Right ventricle myocardium superior (tissue), 1 donor: ENCODE results near the gene FRG1. TPM values are rescaled to one million over a fixed set of nuclear protein-coding genes. Genes with fewer than 3 reads are reported as not detected.
"Not testable (repeated sequence)": the region's sequence is repeated elsewhere in the genome, so short reads cannot be mapped to it uniquely, and the experiment has no call there.

Experiments used
- ATAC-seq: fragments of 200-7000 bp; cut with Tn5 transposase; one replicate; pipeline ENCODE4 v1.9.1; 2020; ENCODE audit warnings: mild to moderate bottlenecking; ENCODE audit not compliant: poor library complexity
- DNase-seq: peaks from one replicate; pipeline ENCODE4 v3.0.0-alpha.2; 2020
- intact Hi-C: fragments of 100-400 bp; cut with DNase I; formaldehyde crosslinking; loops from one replicate; pipeline ENCODE4 v1.11.2; 2022
- long read RNA-seq: library from polyadenylated mRNA; unstranded; transcript quantifications from one replicate; pipeline ENCODE4 v2.0.0, GENCODE V29; 2021
- total RNA-seq: library from RNA; stranded (reverse); fragmentation: NEBNext Ultra II Directional; extraction: Animal tissue kit (Norgen Biotek cat#: 25700); gene quantifications from one replicate; pipeline ENCODE4 v1.2.1, GENCODE V29; 2021
- donor health status: DM: no; HTN: yes; CAD: no; lungs with severe emphysema.

FRG1 gene
- total RNA-seq: 31.7 TPM
- long read RNA-seq, transcript FRG1-201 (9 exons, 1,074 nt): major isoform, 21 of 23 reads
- long read RNA-seq, partial matches to known transcripts: 1 of 23 reads
- long read RNA-seq, other reads (novel, unspliced or antisense): 1 of 23 reads

GRCh38 chr4:189940178-189941004 is at the start of gene FRG1:
FRG1 (plus strand) TSS chr4:189940872; CDS start chr4:189941010, 138 bp downstream.
- intact Hi-C loops: no loop called here
- ATAC-seq (peak; percentile 100), DNase-seq (peak; percentile 96)

DNA sequence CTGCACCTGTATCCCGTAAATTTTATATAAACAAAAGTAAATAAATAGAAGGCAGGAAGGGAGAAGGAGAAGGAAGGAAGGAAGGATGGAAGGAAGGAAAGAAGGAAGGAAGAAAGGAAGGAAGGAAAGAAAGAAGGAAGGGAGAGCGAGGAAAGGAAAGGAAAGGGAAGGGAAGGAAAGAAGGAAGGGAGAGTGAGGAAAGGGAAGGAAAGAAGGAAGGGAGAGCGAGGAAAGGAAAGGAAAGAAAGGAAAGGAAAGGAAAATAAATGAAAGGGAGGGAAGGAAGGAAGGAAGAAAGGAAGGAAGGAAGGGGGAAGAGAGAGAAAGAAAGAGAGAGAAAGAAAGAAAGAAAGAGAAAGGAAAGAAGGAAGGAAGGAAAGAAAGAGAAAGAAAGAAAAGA is 43.0 kb upstream of the FRG1 start:
- ATAC-seq (no peak), DNase-seq (no peak)
- intact Hi-C loops: no loop called here

DNA sequence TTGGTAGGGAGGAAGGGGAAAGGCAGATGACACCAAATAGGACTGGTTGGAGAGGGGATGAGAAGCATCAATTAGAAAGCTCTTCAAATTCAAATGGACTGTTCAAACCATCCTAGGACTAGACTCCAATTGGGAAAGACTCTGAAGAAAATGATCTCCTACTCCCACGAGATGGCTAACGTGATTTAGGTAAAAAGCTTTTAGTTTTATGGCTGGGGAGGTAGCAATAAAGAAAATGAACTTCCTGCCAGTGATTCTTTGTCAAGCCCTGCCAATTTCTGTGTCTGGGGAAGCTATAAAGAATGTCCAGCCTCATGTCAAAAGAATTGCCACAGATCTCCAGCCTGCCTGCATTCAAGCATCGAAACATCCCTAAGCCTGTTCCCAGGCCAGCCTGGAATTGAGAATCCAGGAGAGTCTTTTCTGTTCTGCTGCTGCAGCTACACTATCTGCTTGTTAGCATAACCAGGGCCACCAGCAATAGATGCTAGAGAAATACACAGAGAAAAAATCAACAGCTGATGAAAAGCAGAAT is 41.1 kb upstream of the FRG1 start:
- ATAC-seq, intact Hi-C loops: not testable (repeated sequence)

GRCh38 chr4:189904420-189905027 is 36.1 kb upstream of the FRG1 start:
- peak; percentile 68 for ATAC-seq
- DNase-seq, intact Hi-C loops: not testable (repeated sequence)

More for the DNA sequence above, 41.1 kb upstream of the FRG1 start:
- not testable (repeated sequence) for DNase-seq

DNA sequence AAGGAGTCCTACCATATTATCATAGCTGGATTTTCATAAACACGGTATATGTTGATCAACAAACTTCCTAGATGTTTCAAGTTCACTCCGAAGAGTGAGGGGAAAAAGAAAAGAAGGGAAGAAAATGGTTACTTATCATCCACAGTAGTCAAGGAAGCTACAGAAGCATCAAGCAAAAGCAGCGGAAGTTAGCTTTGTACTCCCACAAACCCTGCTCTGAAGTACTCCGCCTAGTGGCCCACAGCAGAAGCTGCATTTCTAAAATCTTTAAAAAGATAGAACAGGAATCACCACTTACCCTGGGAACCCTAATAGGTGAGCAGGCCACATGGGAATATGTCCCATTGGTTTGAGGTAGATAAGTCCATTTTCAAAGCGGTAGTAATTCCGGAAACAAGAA is 28.5 kb upstream of the FRG1 start:
- DNase-seq (no peak), ATAC-seq (no peak)
- intact Hi-C loops: no loop called here

- DNase-seq: no peak
- no peak for ATAC-seq
- intact Hi-C loops: no loop called here
Measured at GRCh38 chr4:189917161-189917891, 23.3 kb upstream of the FRG1 start.

- intact Hi-C loops: no loop called here
- DNase-seq: no peak
- ATAC-seq: no peak
Measured at GRCh38 chr4:189921058-189921457, 19.6 kb upstream of the FRG1 start.

GRCh38 chr4:189926742-189927141 is 13.9 kb upstream of the FRG1 start:
- intact Hi-C loops, DNase-seq, ATAC-seq: not testable (repeated sequence)

DNA sequence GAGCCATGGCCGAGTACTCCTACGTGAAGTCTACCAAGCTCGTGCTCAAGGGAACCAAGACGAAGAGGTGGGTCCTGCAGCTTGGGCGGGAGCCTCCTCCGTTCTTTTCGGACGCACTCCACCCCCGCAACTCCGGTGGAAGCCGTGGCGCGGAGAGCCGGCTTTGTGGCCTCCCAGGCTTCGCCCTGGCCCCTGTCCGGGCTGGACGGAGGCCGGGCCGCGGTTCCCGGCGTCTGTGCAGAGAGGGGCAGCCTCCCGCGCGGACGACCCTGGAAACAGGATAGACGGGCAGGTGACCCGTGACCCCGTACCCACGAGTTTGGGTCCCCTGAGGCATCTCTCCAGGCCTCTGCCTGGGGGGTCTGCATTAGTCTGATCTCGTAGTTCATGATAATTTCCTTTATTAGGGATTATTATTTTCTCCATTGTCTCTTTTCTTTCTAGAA is 356 bp downstream of the FRG1 start:
- intact Hi-C loops: no loop called here
- ATAC-seq (peak; percentile 62), DNase-seq (no peak)

DNA sequence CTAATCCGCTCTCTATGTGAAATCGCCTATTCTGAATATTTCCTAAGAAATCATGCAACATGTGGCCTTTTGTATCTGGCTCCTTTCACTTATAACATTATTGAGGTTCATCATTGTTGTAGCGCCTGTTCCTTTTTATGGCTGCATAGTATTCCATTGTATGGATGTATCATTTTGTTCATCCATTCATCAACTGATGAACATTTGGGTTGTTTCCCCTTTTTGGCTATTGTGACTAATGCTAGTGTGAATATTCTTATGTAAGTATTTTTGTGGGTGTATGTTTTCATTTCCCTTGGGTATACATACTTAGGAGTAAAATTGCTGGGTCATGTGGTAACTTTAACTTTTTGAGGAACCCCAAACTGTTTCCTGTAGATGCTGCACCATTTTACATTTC is 1.7 kb downstream of the FRG1 start:
- ATAC-seq, DNase-seq, intact Hi-C loops: not testable (repeated sequence)

GRCh38 chr4:189944077-189944476 is 3.4 kb downstream of the FRG1 start:
- ATAC-seq, DNase-seq, intact Hi-C loops: not testable (repeated sequence)

DNA sequence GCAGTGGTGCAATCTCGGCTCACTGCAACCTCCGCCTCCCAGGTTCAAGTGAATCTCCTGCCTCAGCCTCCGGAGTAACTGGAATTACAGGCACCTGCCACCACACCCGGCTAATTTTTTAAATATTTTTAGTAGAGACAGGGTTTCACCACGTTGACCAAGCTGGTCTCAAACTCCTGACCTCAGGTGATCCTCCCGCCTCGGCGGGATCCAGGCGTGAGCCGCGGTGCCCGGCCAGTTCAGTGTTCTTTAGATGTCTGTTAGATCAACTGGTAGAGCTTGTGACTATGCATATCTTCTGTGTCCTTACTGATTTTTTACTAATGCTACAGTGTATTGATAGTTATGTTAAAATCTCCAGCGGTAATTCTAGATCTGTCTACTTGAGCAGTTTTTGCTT is 6.2 kb downstream of the FRG1 start:
- intact Hi-C loops: not testable (repeated sequence)

GRCh38 chr4:189948486-189948885 is 7.8 kb downstream of the FRG1 start:
- DNase-seq, intact Hi-C loops, ATAC-seq: not testable (repeated sequence)

More for the DNA sequence above, 6.2 kb downstream of the FRG1 start:
- ATAC-seq, DNase-seq: not testable (repeated sequence)

- intact Hi-C loops, ATAC-seq, DNase-seq: not testable (repeated sequence)
Measured at GRCh38 chr4:189969291-189969690, 28.6 kb downstream of the FRG1 start.

DNA sequence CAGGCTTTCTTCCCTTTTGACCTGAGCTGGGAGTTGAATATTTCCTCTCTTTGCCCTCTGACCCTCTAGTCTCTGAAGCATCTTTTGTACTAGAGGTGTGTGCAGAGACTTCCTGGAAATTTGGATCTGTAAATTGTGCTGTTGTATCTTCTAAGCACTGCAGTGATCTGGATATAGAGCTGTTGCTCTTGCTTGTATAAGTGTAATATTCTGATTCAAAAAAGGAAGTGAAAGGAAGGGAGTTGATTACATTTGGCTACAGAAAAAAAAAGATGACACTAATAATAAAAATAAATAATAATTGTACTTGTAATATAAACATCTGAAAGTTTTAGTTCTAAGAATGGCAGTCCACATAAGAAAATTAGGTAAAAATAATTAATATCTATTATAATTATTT is 33.0 kb downstream of the FRG1 start:
- no peak for ATAC-seq
- DNase-seq: no peak
- intact Hi-C loops: no loop called here

GRCh38 chr4:189974056-189974455 is 33.4 kb downstream of the FRG1 start:
- ATAC-seq: no peak
- no peak for DNase-seq

DNA sequence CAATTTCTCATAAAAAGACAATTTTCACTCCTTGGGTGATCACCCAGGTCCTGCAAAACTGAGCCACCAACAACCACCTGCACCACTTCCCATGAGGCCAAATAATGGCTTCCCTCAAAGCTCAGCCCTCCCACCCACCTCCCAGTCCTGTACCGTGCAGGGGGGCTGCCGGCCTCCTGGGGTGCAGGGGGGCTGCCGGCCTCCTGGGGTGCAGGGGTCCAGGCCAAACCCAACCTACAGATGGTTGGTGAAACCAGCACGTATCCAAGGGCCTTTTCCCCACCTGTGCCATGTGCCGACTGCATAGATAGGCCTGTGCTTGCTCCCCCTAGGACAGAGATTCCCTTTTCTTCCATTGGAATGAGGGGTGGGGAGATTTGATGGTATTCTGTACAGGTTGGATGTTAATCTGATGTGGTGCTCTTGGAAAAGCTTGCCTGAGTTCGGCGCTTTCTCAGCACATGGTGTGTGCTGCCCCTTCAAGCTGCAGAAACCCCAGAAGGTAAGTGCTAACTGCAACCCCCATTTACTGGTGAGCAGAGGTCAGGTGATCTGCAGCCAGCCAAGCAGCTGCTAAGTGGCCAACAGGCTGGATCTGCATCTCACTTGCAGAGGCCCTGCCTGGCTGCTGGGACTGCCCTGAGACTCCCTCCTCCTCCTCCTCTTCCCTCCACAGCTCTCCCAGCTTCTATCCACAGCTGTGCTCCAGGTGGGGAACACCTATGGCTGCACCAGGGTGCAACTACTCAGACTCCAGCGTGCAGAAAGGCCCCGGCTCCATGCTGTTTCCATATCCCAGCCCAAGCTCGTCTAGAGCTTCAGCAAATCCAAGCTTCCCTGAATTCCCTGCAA is 38.8 kb downstream of the FRG1 start:
- no peak for DNase-seq
- ATAC-seq: no peak
- intact Hi-C loops: no loop called here

More at GRCh38 chr4:189974056-189974455, 33.4 kb downstream of the FRG1 start:
- intact Hi-C loops: no loop called here

DNA sequence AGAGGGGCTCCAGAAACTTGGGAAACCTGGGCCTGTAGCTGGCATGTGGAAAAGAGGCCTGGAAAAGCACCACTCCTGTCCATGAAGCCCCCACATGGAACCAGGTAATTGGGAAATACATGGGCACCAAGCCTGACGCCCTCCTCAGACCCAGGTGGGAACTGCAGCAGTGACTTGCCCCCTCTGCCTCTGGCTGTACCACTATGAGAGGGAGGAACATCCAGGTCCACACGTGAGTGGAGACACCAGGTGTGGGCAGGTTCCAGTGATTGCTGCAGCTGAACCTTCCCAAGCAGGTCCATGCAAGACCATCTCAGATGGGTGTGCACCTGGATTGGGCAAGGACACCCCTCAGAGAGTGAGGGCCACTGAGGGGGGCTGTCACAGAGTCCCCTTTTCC is 39.6 kb downstream of the FRG1 start:
- ATAC-seq, DNase-seq, intact Hi-C loops: not testable (repeated sequence)
